Psoas muscle (tissue), 8 donors: Measurements from ENCODE around the gene TVP23C. TPM values are rescaled to one million over a fixed set of nuclear protein-coding genes. Genes with fewer than 3 reads are reported as not detected.
"Not testable (repeated sequence)": the region's sequence is repeated elsewhere in the genome, so short reads cannot be mapped to it uniquely, and the experiment has no call there.

Experiments
- ATAC-seq, 4 donors: fragments of 200-7000 bp; cut with Tn5 transposase; one replicate each; pipeline ENCODE4 v1.9.1; 2020; ENCODE audit warnings: moderate library complexity in 3 of 4, mild to moderate bottlenecking in 2 of 4
- DNase-seq, 2 donors: peaks; one replicate each; pipeline ENCODE4 v3.0.0-alpha.2; 2020
- H3K27ac ChIP-seq: fragments of 200-600 bp; one replicate; pipeline ENCODE4 v1.8.0; 2022
- H3K27me3 ChIP-seq, 3 donors: fragments of 200-600 bp in 1 of 3; one replicate each; pipeline versions ENCODE4 v1.6.1 to v1.8.0; 2013 to 2022; ENCODE audit warnings: low read length in 2 of 3, mild to moderate bottlenecking in 2 of 3, moderate library complexity in 1 of 3; ENCODE audit not compliant: insufficient read depth in 3 of 3
- H3K36me3 ChIP-seq, 2 donors: fragments of 200-600 bp in 1 of 2; one replicate each; pipeline versions ENCODE4 v1.6.1 to v1.8.0; 2013 to 2022; ENCODE audit warnings: low read depth in 1 of 2, mild to moderate bottlenecking in 1 of 2, moderate library complexity in 1 of 2; ENCODE audit not compliant: insufficient read depth in 1 of 2
- H3K4me1 ChIP-seq: fragments of 200-600 bp; one replicate; pipeline ENCODE4 v1.8.0; 2022
- H3K4me3 ChIP-seq: fragments of 200-600 bp; one replicate; pipeline ENCODE4 v1.8.0; 2022; ENCODE audit warnings: mild to moderate bottlenecking
- H3K9me3 ChIP-seq: fragments of 200-600 bp; one replicate; pipeline ENCODE4 v1.8.0; 2022
- WGBS, 3 donors: extraction: QIAGEN DNeasy Blood & Tissue Kit; methylation state at CpG; one replicate each; pipeline versions ENCODE4 v1.1.6 to v1.1.7; 2013; 5-methylcytosine and 5-hydroxymethylcytosine counted together
- intact Hi-C, 2 donors: fragments of 100-400 bp; cut with DNase I; formaldehyde crosslinking; loops; one replicate each; pipeline versions ENCODE4 v1.11.0 to v1.14.2; 2022
- long read RNA-seq, 2 donors: library from polyadenylated mRNA; unstranded; transcript quantifications; one replicate each; pipeline ENCODE4 v2.0.0, GENCODE V29; 2021
- polyA plus RNA-seq, 3 donors: library from polyadenylated mRNA; stranded (reverse); fragments of 200-250 nt; gene quantifications; one replicate each; pipeline ENCODE4 v1.2.3, GENCODE V29; 2013
- total RNA-seq, 4 donors: library from RNA; stranded (reverse); fragmentation: NEBNext Ultra II Directional in 2 of 4; extraction: Animal tissue kit (Norgen Biotek cat#: 25700) in 2 of 4; gene quantifications; one replicate each; pipeline versions ENCODE4 v1.2.1 to v1.2.4, GENCODE V29; 2021 to 2023
- donor health status: healthy with polysubstance abuse.
- donor health status: DM: no; HTN: no; CAD: no; lungs with moderate emphysema.
- donor health status: Bipolar disorder and iron deficiency.
- donor health status: healthy.
- donor health status: DM: yes; HTN: yes; CAD: no.
- donor health status: DM: no; HTN: no; CAD: no.
- donor health status: DM: no; HTN: no; CAD: no.
- donor health status: DM: yes; HTN: yes; CAD: no.

The TVP23C gene
- 1 to 10 TPM in 3 of 4 donors, under 1 TPM in 1; 0.54 to 3.0 (median 1.8) TPM for total RNA-seq
- polyA plus RNA-seq = 1 to 10 TPM in 1 of 3 donors, under 1 TPM in 2; 0.25 to 2.0 (median 0.96) TPM
- long read RNA-seq, donor 1, partial matches to known transcripts = 0 of 1 reads
- long read RNA-seq, donor 1, other reads (novel, unspliced or antisense) = 1 of 1 reads
- long read RNA-seq, donor 2 = 0 reads

GRCh38 chr17:15563375-15563857 lies at the start of gene TVP23C:
Gene TVP23C (minus strand): TSS chr17:15563483. CDS start chr17:15563448, 35 bp downstream.
- peak within 1 kb of the TSS; percentile 71 for H3K4me3 ChIP-seq
- ATAC-seq = peak; percentile 80 to 86 (median 82)
- intact Hi-C loops = not testable (repeated sequence)

GRCh38 chr17:15592960-15593359 lies 29.7 kb upstream of the TVP23C start:
- H3K9me3 ChIP-seq, ATAC-seq, intact Hi-C loops, DNase-seq, H3K27me3 ChIP-seq, H3K36me3 ChIP-seq, H3K4me3 ChIP-seq, H3K27ac ChIP-seq, H3K4me1 ChIP-seq: not testable (repeated sequence)
- 86 to 99% (median 94%) methylated on average over 5 to 8 of the region's 8 CpGs for WGBS, 3 donors

More at GRCh38 chr17:15563375-15563857, at the start of gene TVP23C:
- H3K27me3 ChIP-seq, H3K4me1 ChIP-seq, H3K36me3 ChIP-seq, H3K9me3 ChIP-seq: not testable (repeated sequence)
- 0 to 1% (median 0%) methylated on average over 18 to 38 of the region's 46 CpGs for WGBS, 3 donors
- peak; percentile 75 to 85 for DNase-seq
- H3K27ac ChIP-seq = peak within 1 kb of the TSS; percentile 60

- DNase-seq, H3K4me3 ChIP-seq, ATAC-seq, H3K27me3 ChIP-seq, H3K36me3 ChIP-seq, H3K4me1 ChIP-seq, H3K27ac ChIP-seq, intact Hi-C loops, H3K9me3 ChIP-seq: not testable (repeated sequence)
- 61 to 79% (median 67%) methylated on average over 5 of the region's 5 CpGs for WGBS, 3 donors
Observed at GRCh38 chr17:15591986-15592385, 28.7 kb upstream of the TVP23C start.

GRCh38 chr17:15590844-15591243 lies 27.6 kb upstream of the TVP23C start:
- ATAC-seq, H3K36me3 ChIP-seq, intact Hi-C loops, DNase-seq, H3K27ac ChIP-seq, H3K4me1 ChIP-seq, H3K9me3 ChIP-seq, H3K4me3 ChIP-seq, H3K27me3 ChIP-seq: not testable (repeated sequence)
- 87 to 100% (median 93%) methylated on average over 1 of the region's 1 CpG for WGBS, 3 donors

- intact Hi-C loops, H3K4me3 ChIP-seq, H3K36me3 ChIP-seq, ATAC-seq, H3K9me3 ChIP-seq, H3K27me3 ChIP-seq, DNase-seq, H3K27ac ChIP-seq, H3K4me1 ChIP-seq: not testable (repeated sequence)
- 72 to 76% (median 72%) methylated on average over 12 to 13 of the region's 17 CpGs for WGBS, 3 donors
Observed at GRCh38 chr17:15589544-15590536, 26.6 kb upstream of the TVP23C start.

GRCh38 chr17:15588017-15588416 lies 24.7 kb upstream of the TVP23C start:
- H3K36me3 ChIP-seq, H3K4me3 ChIP-seq, H3K9me3 ChIP-seq, ATAC-seq, DNase-seq, H3K27me3 ChIP-seq, H3K4me1 ChIP-seq, H3K27ac ChIP-seq, intact Hi-C loops: not testable (repeated sequence)
- WGBS, 3 donors = 81 to 93% (median 85%) methylated on average over 8 of the region's 8 CpGs

- H3K9me3 ChIP-seq, H3K4me3 ChIP-seq, intact Hi-C loops, H3K36me3 ChIP-seq, H3K4me1 ChIP-seq, DNase-seq, ATAC-seq, H3K27ac ChIP-seq, H3K27me3 ChIP-seq: not testable (repeated sequence)
- WGBS, 3 donors = 68 to 80% (median 75%) methylated on average over 2 to 3 of the region's 5 CpGs
Observed at GRCh38 chr17:15583313-15583712, 20.0 kb upstream of the TVP23C start.

- H3K4me3 ChIP-seq, H3K27ac ChIP-seq, DNase-seq, H3K9me3 ChIP-seq, H3K36me3 ChIP-seq, ATAC-seq, intact Hi-C loops, H3K27me3 ChIP-seq, H3K4me1 ChIP-seq: not testable (repeated sequence)
- 85 to 100% (median 89%) methylated on average over 1 to 4 of the region's 4 CpGs for WGBS, 3 donors
Observed at GRCh38 chr17:15581462-15581861, 18.2 kb upstream of the TVP23C start.

GRCh38 chr17:15576848-15577247 lies 13.6 kb upstream of the TVP23C start:
- H3K4me1 ChIP-seq, H3K27me3 ChIP-seq, H3K9me3 ChIP-seq, H3K4me3 ChIP-seq, DNase-seq, H3K36me3 ChIP-seq, H3K27ac ChIP-seq, ATAC-seq, intact Hi-C loops: not testable (repeated sequence)
- WGBS, 3 donors = no CpG with 5 or more reads among the region's 1 CpG

- intact Hi-C loops, H3K36me3 ChIP-seq, H3K4me1 ChIP-seq, H3K4me3 ChIP-seq, DNase-seq, H3K27ac ChIP-seq, H3K27me3 ChIP-seq, H3K9me3 ChIP-seq: not testable (repeated sequence)
- peak in 2 of 4 donors; percentile 40 to 78 for ATAC-seq
- WGBS, 3 donors = 29 to 76% (median 47%) methylated on average over 2 of the region's 5 CpGs
Observed at GRCh38 chr17:15574660-15575059, 11.4 kb upstream of the TVP23C start.

GRCh38 chr17:15573870-15574269 lies 10.6 kb upstream of the TVP23C start:
- ATAC-seq, H3K4me1 ChIP-seq, DNase-seq, H3K27me3 ChIP-seq, H3K36me3 ChIP-seq, H3K4me3 ChIP-seq, H3K27ac ChIP-seq, H3K9me3 ChIP-seq, intact Hi-C loops: not testable (repeated sequence)
- 13 to 48% (median 24%) methylated on average over 3 to 4 of the region's 4 CpGs for WGBS, 3 donors
